Nephron (organoid): ENCODE measurements around the gene GRIP2.

ENCODE experiments used
- H3K27ac Mint-ChIP-seq, 3 experiments: 2 replicates each; pipeline ENCODE4 v1.8.0; 2020; ENCODE audit warnings: mixed read lengths in 3 of 3, mild to moderate bottlenecking in 2 of 3, moderate library complexity in 1 of 3
- H3K27me3 Mint-ChIP-seq: 2 replicates; pipeline ENCODE4 v1.8.0; 2021; ENCODE audit warnings: low read depth, mild to moderate bottlenecking, moderate library complexity, mixed read lengths
- H3K36me3 Mint-ChIP-seq: 2 replicates; pipeline ENCODE4 v1.8.0; 2020; ENCODE audit warnings: low read depth, mixed read lengths
- H3K4me1 Mint-ChIP-seq: 2 replicates; pipeline ENCODE4 v1.8.0; 2020; ENCODE audit warnings: mixed read lengths
- H3K4me3 Mint-ChIP-seq, 3 experiments: 2 replicates each; pipeline ENCODE4 v1.8.0; 2020; ENCODE audit warnings: mild to moderate bottlenecking in 3 of 3, mixed read lengths in 3 of 3, moderate library complexity in 2 of 3
- H3K9me3 Mint-ChIP-seq: 2 replicates; pipeline ENCODE4 v1.8.0; 2020; ENCODE audit warnings: mixed read lengths
- CTCF ChIP-seq, 3 experiments: fragments of 200-600 bp; sonication (generic); IDR thresholded peaks; one replicate each; pipeline ENCODE4 v1.5.0; 2021; ENCODE audit warnings: antibody characterized with exemption in 3 of 3; ENCODE audit not compliant: unreplicated experiment in 3 of 3

GRIP2 gene

GRCh38 chr3:14479591-14479990 is 60.6 kb downstream of the GRIP2 start:
- no peak overlapping the region for H3K4me3 Mint-ChIP-seq
- peaks cover 4% of the 10 kb centered on the region for H3K27me3 Mint-ChIP-seq
- peaks cover 53% of the 10 kb centered on the region for H3K36me3 Mint-ChIP-seq
- peaks cover 31% of the 10 kb centered on the region for H3K4me1 Mint-ChIP-seq
- H3K9me3 Mint-ChIP-seq, result no peaks in the 10 kb centered on the region
- H3K27ac Mint-ChIP-seq, result peak overlapping the region in 2 of 3 experiments; percentile 41 to 75
- TF ChIP-seq CTCF (IDR thresholded peaks at IDR 0.05; ENCODE audit: unreplicated experiment in 3 of 3), result no peak

GRCh38 chr3:14478956-14479550 is 61.1 kb downstream of the GRIP2 start:
- Mint-ChIP-seq H3K9me3 (no peaks in the 10 kb centered on the region), H3K4me3 (peak overlapping the region in 1 of 3 experiments; percentile 15), H3K27ac (peak overlapping the region; percentile 41 to 75 (median 57)), H3K27me3 (peaks cover 4% of the 10 kb centered on the region), H3K36me3 (peaks cover 53% of the 10 kb centered on the region), H3K4me1 (peaks cover 36% of the 10 kb centered on the region)
- TF ChIP-seq CTCF (IDR thresholded peaks at IDR 0.05; ENCODE audit: unreplicated experiment in 3 of 3), result no peak

GRCh38 chr3:14477311-14477935 is 62.7 kb downstream of the GRIP2 start:
- Mint-ChIP-seq H3K36me3 (peaks cover 62% of the 10 kb centered on the region), H3K4me3 (no peak overlapping the region), H3K9me3 (no peaks in the 10 kb centered on the region)

GRCh38 chr3:14476583-14477265 is 63.4 kb downstream of the GRIP2 start:
- no peak overlapping the region for H3K4me3 Mint-ChIP-seq
- no peaks in the 10 kb centered on the region for H3K9me3 Mint-ChIP-seq
- no peak overlapping the region for H3K27ac Mint-ChIP-seq
- peaks cover 4% of the 10 kb centered on the region for H3K27me3 Mint-ChIP-seq
- peaks cover 67% of the 10 kb centered on the region for H3K36me3 Mint-ChIP-seq
- no peak for TF ChIP-seq CTCF (IDR thresholded peaks at IDR 0.05; ENCODE audit: unreplicated experiment in 3 of 3)
- H3K4me1 Mint-ChIP-seq, result peaks cover 47% of the 10 kb centered on the region

More at GRCh38 chr3:14477311-14477935, 62.7 kb downstream of the GRIP2 start:
- Mint-ChIP-seq H3K27ac (no peak overlapping the region), H3K4me1 (peaks cover 50% of the 10 kb centered on the region), H3K27me3 (peaks cover 4% of the 10 kb centered on the region)
- TF ChIP-seq CTCF (IDR thresholded peaks at IDR 0.05; ENCODE audit: unreplicated experiment in 3 of 3), result no peak

- Mint-ChIP-seq H3K36me3 (peaks cover 62% of the 10 kb centered on the region), H3K27ac (peak overlapping the region in 2 of 3 experiments; percentile 63 to 76), H3K9me3 (no peaks in the 10 kb centered on the region), H3K27me3 (peaks cover 4% of the 10 kb centered on the region), H3K4me3 (no peak overlapping the region), H3K4me1 (peaks cover 41% of the 10 kb centered on the region)
- no peak for TF ChIP-seq CTCF (IDR thresholded peaks at IDR 0.05; ENCODE audit: unreplicated experiment in 3 of 3)
These were observed 64.5 kb downstream of the GRIP2 start for GRCh38 chr3:14475621-14476020.
